HEK293 (cell line): ENCODE measurements around the gene TECTA.

Experiments
- HOXA7 ChIP-seq: sonication (generic); formaldehyde crosslinking; IDR thresholded peaks from 2 replicates; pipeline ENCODE4 v1.8.1; 2022; ENCODE audit warnings: missing genetic modification reagents, borderline replicate concordance
- MEIS1 ChIP-seq: sonication (generic); formaldehyde crosslinking; IDR thresholded peaks from 2 replicates; pipeline ENCODE4 v1.8.1; 2022; ENCODE audit warnings: missing genetic modification reagents, mild to moderate bottlenecking, borderline replicate concordance
- YY1 ChIP-seq: fragments of 450-650 bp; formaldehyde crosslinking; IDR thresholded peaks from 2 replicates; pipeline ENCODE4 v1.5.1; 2018; ENCODE audit warnings: missing biosample characterization, missing genetic modification characterization
- ZBTB21 ChIP-seq: fragments of 450-650 bp; formaldehyde crosslinking; IDR thresholded peaks from 2 replicates; pipeline ENCODE4 v1.5.1; 2017; ENCODE audit warnings: missing biosample characterization, missing genetic modification characterization
- ZFP3 ChIP-seq: fragments of 450-650 bp; formaldehyde crosslinking; IDR thresholded peaks from 2 replicates; pipeline ENCODE4 v1.5.1; 2016; ENCODE audit warnings: low read depth, missing biosample characterization, missing genetic modification characterization
- ZNF776 ChIP-seq: fragments of 450-650 bp; formaldehyde crosslinking; IDR thresholded peaks from 2 replicates; pipeline ENCODE4 v1.5.0; 2017; ENCODE audit warnings: missing biosample characterization, missing genetic modification characterization, borderline replicate concordance
- TF ChIP-seq, protein P1 (sequence below): sonication (generic); formaldehyde crosslinking; IDR thresholded peaks from 2 replicates; pipeline ENCODE4 v1.8.1; 2022; ENCODE audit warnings: mild to moderate bottlenecking, moderate library complexity, missing genetic modification reagents
- TF ChIP-seq, protein P2 (sequence below): fragments of 450-650 bp; formaldehyde crosslinking; IDR thresholded peaks from 2 replicates; pipeline ENCODE4 v1.5.1; 2016; ENCODE audit warnings: missing biosample characterization, missing genetic modification characterization
- TF ChIP-seq, protein P3 (sequence below): fragments of 450-650 bp; formaldehyde crosslinking; IDR thresholded peaks from 2 replicates; pipeline ENCODE4 v1.5.1; 2016; ENCODE audit warnings: missing biosample characterization, missing genetic modification characterization
- TF ChIP-seq, protein P4 (sequence below): fragments of 450-650 bp; formaldehyde crosslinking; IDR thresholded peaks from 2 replicates; pipeline ENCODE4 v1.5.1; 2016; ENCODE audit warnings: missing biosample characterization, missing genetic modification characterization
- TF ChIP-seq, protein P5 (sequence below): fragments of 450-650 bp; formaldehyde crosslinking; conservative IDR thresholded peaks from 2 replicates; pipeline ENCODE4 v1.5.1; 2016; ENCODE audit warnings: low read depth, missing biosample characterization, missing genetic modification characterization

DNA sequence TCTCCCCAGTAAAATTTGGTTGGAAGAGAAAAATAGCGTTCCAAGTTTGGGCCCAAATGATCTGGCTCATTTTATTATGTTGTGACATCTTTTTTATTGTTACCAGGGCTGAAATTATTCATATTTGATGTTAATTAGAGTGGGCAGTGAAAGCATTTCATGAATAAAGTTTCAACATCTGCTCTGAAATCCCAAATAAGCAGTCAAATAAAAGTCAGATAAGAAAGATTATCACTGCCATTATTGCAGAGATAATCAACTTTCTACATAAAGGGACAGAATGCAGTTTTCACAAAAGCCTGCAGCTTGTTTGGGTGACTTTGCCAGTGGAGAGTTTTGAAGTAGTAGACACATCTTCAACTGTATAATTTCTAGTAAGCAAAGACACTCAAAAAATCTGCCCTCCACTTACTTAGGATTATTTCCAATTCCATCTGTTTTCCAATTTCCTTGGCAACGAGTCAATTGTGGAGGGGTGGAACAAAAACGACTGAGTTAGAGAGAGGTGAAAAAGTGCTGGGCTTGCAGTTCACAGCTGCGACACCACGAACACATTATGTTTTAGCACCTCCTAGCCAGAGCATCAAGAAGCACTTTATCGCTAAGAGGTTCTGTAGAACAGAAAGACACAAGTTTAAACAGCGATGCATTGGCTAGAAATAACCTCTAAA, 9.0 kb downstream of the TECTA start:
- TF ChIP-seq, protein P1, sequence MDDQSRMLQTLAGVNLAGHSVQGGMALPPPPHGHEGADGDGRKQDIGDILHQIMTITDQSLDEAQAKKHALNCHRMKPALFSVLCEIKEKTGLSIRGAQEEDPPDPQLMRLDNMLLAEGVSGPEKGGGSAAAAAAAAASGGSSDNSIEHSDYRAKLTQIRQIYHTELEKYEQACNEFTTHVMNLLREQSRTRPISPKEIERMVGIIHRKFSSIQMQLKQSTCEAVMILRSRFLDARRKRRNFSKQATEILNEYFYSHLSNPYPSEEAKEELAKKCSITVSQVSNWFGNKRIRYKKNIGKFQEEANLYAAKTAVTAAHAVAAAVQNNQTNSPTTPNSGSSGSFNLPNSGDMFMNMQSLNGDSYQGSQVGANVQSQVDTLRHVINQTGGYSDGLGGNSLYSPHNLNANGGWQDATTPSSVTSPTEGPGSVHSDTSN (CRISPR knock-in tag), result no peak
- TF ChIP-seq HOXA7 (no peak), YY1 (tag by site-specific recombination) (no peak), ZBTB21 (no peak), MEIS1 (no peak), ZNF776 (no peak), ZFP3 (tag by site-specific recombination) (no peak)
- TF ChIP-seq, protein P2, sequence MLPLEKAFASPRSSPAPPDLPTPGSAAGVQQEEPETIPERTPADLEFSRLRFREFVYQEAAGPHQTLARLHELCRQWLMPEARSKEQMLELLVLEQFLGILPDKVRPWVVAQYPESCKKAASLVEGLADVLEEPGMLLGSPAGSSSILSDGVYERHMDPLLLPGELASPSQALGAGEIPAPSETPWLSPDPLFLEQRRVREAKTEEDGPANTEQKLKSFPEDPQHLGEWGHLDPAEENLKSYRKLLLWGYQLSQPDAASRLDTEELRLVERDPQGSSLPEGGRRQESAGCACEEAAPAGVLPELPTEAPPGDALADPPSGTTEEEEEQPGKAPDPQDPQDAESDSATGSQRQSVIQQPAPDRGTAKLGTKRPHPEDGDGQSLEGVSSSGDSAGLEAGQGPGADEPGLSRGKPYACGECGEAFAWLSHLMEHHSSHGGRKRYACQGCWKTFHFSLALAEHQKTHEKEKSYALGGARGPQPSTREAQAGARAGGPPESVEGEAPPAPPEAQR (tag by site-specific recombination), result no peak
- TF ChIP-seq, protein P3, sequence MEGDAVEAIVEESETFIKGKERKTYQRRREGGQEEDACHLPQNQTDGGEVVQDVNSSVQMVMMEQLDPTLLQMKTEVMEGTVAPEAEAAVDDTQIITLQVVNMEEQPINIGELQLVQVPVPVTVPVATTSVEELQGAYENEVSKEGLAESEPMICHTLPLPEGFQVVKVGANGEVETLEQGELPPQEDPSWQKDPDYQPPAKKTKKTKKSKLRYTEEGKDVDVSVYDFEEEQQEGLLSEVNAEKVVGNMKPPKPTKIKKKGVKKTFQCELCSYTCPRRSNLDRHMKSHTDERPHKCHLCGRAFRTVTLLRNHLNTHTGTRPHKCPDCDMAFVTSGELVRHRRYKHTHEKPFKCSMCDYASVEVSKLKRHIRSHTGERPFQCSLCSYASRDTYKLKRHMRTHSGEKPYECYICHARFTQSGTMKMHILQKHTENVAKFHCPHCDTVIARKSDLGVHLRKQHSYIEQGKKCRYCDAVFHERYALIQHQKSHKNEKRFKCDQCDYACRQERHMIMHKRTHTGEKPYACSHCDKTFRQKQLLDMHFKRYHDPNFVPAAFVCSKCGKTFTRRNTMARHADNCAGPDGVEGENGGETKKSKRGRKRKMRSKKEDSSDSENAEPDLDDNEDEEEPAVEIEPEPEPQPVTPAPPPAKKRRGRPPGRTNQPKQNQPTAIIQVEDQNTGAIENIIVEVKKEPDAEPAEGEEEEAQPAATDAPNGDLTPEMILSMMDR (tag by site-specific recombination), result no peak
- TF ChIP-seq, protein P4, sequence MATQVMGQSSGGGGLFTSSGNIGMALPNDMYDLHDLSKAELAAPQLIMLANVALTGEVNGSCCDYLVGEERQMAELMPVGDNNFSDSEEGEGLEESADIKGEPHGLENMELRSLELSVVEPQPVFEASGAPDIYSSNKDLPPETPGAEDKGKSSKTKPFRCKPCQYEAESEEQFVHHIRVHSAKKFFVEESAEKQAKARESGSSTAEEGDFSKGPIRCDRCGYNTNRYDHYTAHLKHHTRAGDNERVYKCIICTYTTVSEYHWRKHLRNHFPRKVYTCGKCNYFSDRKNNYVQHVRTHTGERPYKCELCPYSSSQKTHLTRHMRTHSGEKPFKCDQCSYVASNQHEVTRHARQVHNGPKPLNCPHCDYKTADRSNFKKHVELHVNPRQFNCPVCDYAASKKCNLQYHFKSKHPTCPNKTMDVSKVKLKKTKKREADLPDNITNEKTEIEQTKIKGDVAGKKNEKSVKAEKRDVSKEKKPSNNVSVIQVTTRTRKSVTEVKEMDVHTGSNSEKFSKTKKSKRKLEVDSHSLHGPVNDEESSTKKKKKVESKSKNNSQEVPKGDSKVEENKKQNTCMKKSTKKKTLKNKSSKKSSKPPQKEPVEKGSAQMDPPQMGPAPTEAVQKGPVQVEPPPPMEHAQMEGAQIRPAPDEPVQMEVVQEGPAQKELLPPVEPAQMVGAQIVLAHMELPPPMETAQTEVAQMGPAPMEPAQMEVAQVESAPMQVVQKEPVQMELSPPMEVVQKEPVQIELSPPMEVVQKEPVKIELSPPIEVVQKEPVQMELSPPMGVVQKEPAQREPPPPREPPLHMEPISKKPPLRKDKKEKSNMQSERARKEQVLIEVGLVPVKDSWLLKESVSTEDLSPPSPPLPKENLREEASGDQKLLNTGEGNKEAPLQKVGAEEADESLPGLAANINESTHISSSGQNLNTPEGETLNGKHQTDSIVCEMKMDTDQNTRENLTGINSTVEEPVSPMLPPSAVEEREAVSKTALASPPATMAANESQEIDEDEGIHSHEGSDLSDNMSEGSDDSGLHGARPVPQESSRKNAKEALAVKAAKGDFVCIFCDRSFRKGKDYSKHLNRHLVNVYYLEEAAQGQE (tag by site-specific recombination), result no peak
- TF ChIP-seq, protein P5, sequence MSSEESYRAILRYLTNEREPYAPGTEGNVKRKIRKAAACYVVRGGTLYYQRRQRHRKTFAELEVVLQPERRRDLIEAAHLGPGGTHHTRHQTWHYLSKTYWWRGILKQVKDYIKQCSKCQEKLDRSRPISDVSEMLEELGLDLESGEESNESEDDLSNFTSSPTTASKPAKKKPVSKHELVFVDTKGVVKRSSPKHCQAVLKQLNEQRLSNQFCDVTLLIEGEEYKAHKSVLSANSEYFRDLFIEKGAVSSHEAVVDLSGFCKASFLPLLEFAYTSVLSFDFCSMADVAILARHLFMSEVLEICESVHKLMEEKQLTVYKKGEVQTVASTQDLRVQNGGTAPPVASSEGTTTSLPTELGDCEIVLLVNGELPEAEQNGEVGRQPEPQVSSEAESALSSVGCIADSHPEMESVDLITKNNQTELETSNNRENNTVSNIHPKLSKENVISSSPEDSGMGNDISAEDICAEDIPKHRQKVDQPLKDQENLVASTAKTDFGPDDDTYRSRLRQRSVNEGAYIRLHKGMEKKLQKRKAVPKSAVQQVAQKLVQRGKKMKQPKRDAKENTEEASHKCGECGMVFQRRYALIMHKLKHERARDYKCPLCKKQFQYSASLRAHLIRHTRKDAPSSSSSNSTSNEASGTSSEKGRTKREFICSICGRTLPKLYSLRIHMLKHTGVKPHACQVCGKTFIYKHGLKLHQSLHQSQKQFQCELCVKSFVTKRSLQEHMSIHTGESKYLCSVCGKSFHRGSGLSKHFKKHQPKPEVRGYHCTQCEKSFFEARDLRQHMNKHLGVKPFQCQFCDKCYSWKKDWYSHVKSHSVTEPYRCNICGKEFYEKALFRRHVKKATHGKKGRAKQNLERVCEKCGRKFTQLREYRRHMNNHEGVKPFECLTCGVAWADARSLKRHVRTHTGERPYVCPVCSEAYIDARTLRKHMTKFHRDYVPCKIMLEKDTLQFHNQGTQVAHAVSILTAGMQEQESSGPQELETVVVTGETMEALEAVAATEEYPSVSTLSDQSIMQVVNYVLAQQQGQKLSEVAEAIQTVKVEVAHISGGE (tag by site-specific recombination), result no peak
